IMR-90 (cell line): ENCODE results near the gene DCLRE1A. TPM values are rescaled to one million over a fixed set of nuclear protein-coding genes. Genes with fewer than 3 reads are reported as not detected.

Experiments used
- ATAC-seq: fragments of 200-7000 bp; cut with Tn5 transposase; 2 replicates; pipeline ENCODE4 v1.9.1; 2020; ENCODE audit warnings: low read depth, mild to moderate bottlenecking, moderate library complexity
- BruUV-seq: library from RNA; stranded (reverse); fragments of 400-500 nt; replicated peaks from 2 replicates; lab custom pipeline; 2021; lab: Mats Ljungman, UMichigan
- CTCF ChIA-PET: fragments of 300-600 bp; formaldehyde crosslinking; extraction: SDS; loops from one replicate; lab custom pipeline; 2021; ENCODE audit warnings: antibody characterized with exemption; lab: Yijun Ruan, JAX
- POLR2A ChIA-PET: fragments of 300-600 bp; sonication (Branson Sonifier 250); formaldehyde crosslinking; loops from one replicate; lab custom pipeline; 2022; ENCODE audit warnings: antibody characterized with exemption; ENCODE audit not compliant: unreplicated experiment; lab: Charles Lee
- DNase-seq: peaks from one replicate; pipeline ENCODE4 v3.0.0; 2013
- H2AFZ ChIP-seq: replicated peaks from 2 replicates; pipeline ENCODE3; 2013; ENCODE audit warnings: low read length, mild to moderate bottlenecking; ENCODE audit not compliant: poor library complexity
- H2AK5ac ChIP-seq: 2 replicates; pipeline ENCODE4 v1.6.1; 2013; ENCODE audit warnings: low read depth, low read length, inconsistent platforms
- H2AK9ac ChIP-seq: replicated peaks from 2 replicates; pipeline ENCODE3; 2013; ENCODE audit warnings: mild to moderate bottlenecking, low read depth, low read length, moderate library complexity; ENCODE audit not compliant: poor library complexity
- H2BK120ac ChIP-seq: 2 replicates; pipeline ENCODE4 v1.6.1; 2013; ENCODE audit warnings: low read depth, low read length, inconsistent platforms
- H2BK15ac ChIP-seq: 3 replicates; pipeline ENCODE4 v1.6.1; 2013; ENCODE audit warnings: low read depth, low read length, inconsistent platforms
- H2BK20ac ChIP-seq: 2 replicates; pipeline ENCODE4 v1.6.1; 2013; ENCODE audit warnings: low read depth, mild to moderate bottlenecking, inconsistent platforms, low read length, moderate library complexity
- H2BK5ac ChIP-seq: 2 replicates; pipeline ENCODE4 v1.6.1; 2013; ENCODE audit warnings: mild to moderate bottlenecking, low read depth, low read length, inconsistent platforms; ENCODE audit not compliant: poor library complexity, severe bottlenecking
- H3K14ac ChIP-seq: replicated peaks from 2 replicates; pipeline ENCODE4 v1.6.1; 2013; ENCODE audit warnings: low read depth, low read length, inconsistent platforms
- H3K18ac ChIP-seq: 2 replicates; pipeline ENCODE4 v1.6.1; 2013; ENCODE audit warnings: low read depth, low read length, control low read depth
- H3K23ac ChIP-seq: 2 replicates; pipeline ENCODE4 v1.6.1; 2013; ENCODE audit warnings: low read depth, low read length, inconsistent platforms
- H3K27ac ChIP-seq: 2 replicates; pipeline ENCODE4 v1.5.1; 2013; ENCODE audit warnings: mild to moderate bottlenecking, control low read depth, low read length; ENCODE audit not compliant: insufficient read depth
- H3K27me3 ChIP-seq: 2 replicates; pipeline ENCODE4 v1.6.1; 2013; ENCODE audit warnings: low read length; ENCODE audit not compliant: control insufficient read depth, insufficient read depth
- H3K36me3 ChIP-seq: 2 replicates; pipeline ENCODE4 v1.6.1; 2013; ENCODE audit warnings: low read length, mixed read lengths; ENCODE audit not compliant: control insufficient read depth, insufficient read depth
- H3K4ac ChIP-seq: 2 replicates; pipeline ENCODE4 v1.6.1; 2013; ENCODE audit warnings: low read depth, low read length, inconsistent platforms
- H3K4me1 ChIP-seq: 2 replicates; pipeline ENCODE4 v1.6.1; 2013; ENCODE audit warnings: low read length, mixed read lengths; ENCODE audit not compliant: control insufficient read depth, insufficient read depth
- H3K4me2 ChIP-seq: 2 replicates; pipeline ENCODE4 v1.6.1; 2013; ENCODE audit warnings: low read depth, mild to moderate bottlenecking, control low read depth, low read length, moderate library complexity
- H3K4me3 ChIP-seq: 2 replicates; pipeline ENCODE4 v1.5.1; 2013; ENCODE audit warnings: low read depth, mild to moderate bottlenecking, control low read depth, low read length, moderate library complexity; ENCODE audit not compliant: insufficient read depth
- H3K56ac ChIP-seq: 2 replicates; pipeline ENCODE4 v1.6.1; 2013; ENCODE audit warnings: low read length, inconsistent platforms; ENCODE audit not compliant: insufficient read depth; ENCODE audit errors: extremely low read depth
- H3K79me1 ChIP-seq, 2 experiments: 2 replicates each; pipeline ENCODE4 v1.6.1; 2013; ENCODE audit warnings: low read length in 2 of 2, inconsistent platforms in 1 of 2, low read depth in 1 of 2
- H3K9ac ChIP-seq: 2 replicates; pipeline ENCODE4 v1.6.1; 2013; ENCODE audit warnings: low read depth, low read length, control low read depth
- H3K9me1 ChIP-seq: 2 replicates; pipeline ENCODE4 v1.6.1; 2013; ENCODE audit warnings: low read length, inconsistent platforms; ENCODE audit not compliant: insufficient read depth
- H3K9me3 ChIP-seq: 2 replicates; pipeline ENCODE4 v1.6.1; 2013; ENCODE audit warnings: low read length; ENCODE audit not compliant: control insufficient read depth, insufficient read depth
- H4K20me1 ChIP-seq: 2 replicates; pipeline ENCODE4 v1.6.1; 2013; ENCODE audit warnings: low read length, inconsistent platforms; ENCODE audit not compliant: insufficient read depth
- H4K5ac ChIP-seq: 2 replicates; pipeline ENCODE4 v1.6.1; 2013; ENCODE audit warnings: mild to moderate bottlenecking, low read depth, low read length, control low read depth
- H4K8ac ChIP-seq, 2 experiments: 2 replicates each; pipeline ENCODE4 v1.6.1; 2013; ENCODE audit warnings: low read depth in 2 of 2, low read length in 2 of 2, control low read depth in 1 of 2, inconsistent platforms in 1 of 2
- H4K91ac ChIP-seq: 2 replicates; pipeline ENCODE4 v1.6.1; 2013; ENCODE audit warnings: low read depth, low read length, inconsistent platforms; ENCODE audit not compliant: insufficient read depth
- BHLHE40 ChIP-seq: fragments of 150-350 bp; IDR thresholded peaks from 2 replicates; pipeline ENCODE4 v1.6.1; 2016; ENCODE audit warnings: mild to moderate bottlenecking, low read depth, low read length
- CEBPB ChIP-seq: IDR thresholded peaks from 2 replicates; pipeline ENCODE4 v1.6.1; 2012; ENCODE audit warnings: low read depth, low read length, improper control_type of control experiment
- CHD1 ChIP-seq: IDR thresholded peaks from 2 replicates; pipeline ENCODE4 v1.6.1; 2012; ENCODE audit warnings: low read depth, low read length, improper control_type of control experiment
- ELK1 ChIP-seq: fragments of 150-350 bp; IDR thresholded peaks from 2 replicates; pipeline ENCODE4 v1.6.1; 2016; ENCODE audit warnings: low read depth, mild to moderate bottlenecking, low read length, moderate library complexity, borderline replicate concordance
- FOS ChIP-seq: fragments of 150-350 bp; IDR thresholded peaks from 2 replicates; pipeline ENCODE4 v1.6.1; 2016; ENCODE audit warnings: low read depth, low read length
- MAFK ChIP-seq: IDR thresholded peaks from 2 replicates; pipeline ENCODE4 v1.6.1; 2012; ENCODE audit warnings: low read depth, low read length, improper control_type of control experiment
- MXI1 ChIP-seq: IDR thresholded peaks from 2 replicates; pipeline ENCODE4 v1.6.1; 2012; ENCODE audit warnings: low read depth, mild to moderate bottlenecking, low read length, moderate library complexity, borderline replicate concordance
- NFE2L2 ChIP-seq: fragments of 150-350 bp; IDR thresholded peaks from 2 replicates; pipeline ENCODE4 v1.6.1; 2016; ENCODE audit warnings: low read depth, mild to moderate bottlenecking, low read length
- POLR2A ChIP-seq: IDR thresholded peaks from 2 replicates; pipeline ENCODE4 v1.6.1; 2012; ENCODE audit warnings: mild to moderate bottlenecking, low read depth, low read length
- RCOR1 ChIP-seq: IDR thresholded peaks from 2 replicates; pipeline ENCODE4 v1.6.1; 2012; ENCODE audit warnings: mild to moderate bottlenecking, low read length, improper control_type of control experiment; ENCODE audit not compliant: insufficient replicate concordance
- RFX5 ChIP-seq: IDR thresholded peaks from 2 replicates; pipeline ENCODE4 v1.8.0; 2012; ENCODE audit warnings: low read depth, mild to moderate bottlenecking, low read length, moderate library complexity
- SMC3 ChIP-seq: fragments of 150-350 bp; IDR thresholded peaks from 2 replicates; pipeline ENCODE4 v1.6.1; 2016; ENCODE audit warnings: low read depth, mild to moderate bottlenecking, antibody characterized with exemption, low read length, moderate library complexity
- WGBS, 2 experiments: methylation state at CpG; one replicate each; pipeline versions ENCODE4 v1.1.5 to v1.1.7; 2013; ENCODE audit warnings: missing lambda C conversion rate in 2 of 2; ENCODE audit not compliant: insufficient read length in 1 of 2; ENCODE audit errors: extremely low coverage in 2 of 2; 5-methylcytosine and 5-hydroxymethylcytosine counted together
- dilution Hi-C: fragments of 300-500 bp; cut with HindIII; formaldehyde crosslinking; loops from one replicate; pipeline ENCODE4 v1.14.3; 2018; ENCODE audit warnings: low sequenced_read_pairs; ENCODE audit not compliant: unreplicated experiment
- in situ Hi-C: fragments of 300-500 bp; cut with MboI; formaldehyde crosslinking; loops from 3 replicates; pipeline ENCODE4 v1.14.3; 2019; ENCODE audit warnings: low sequenced_read_pairs, inconsistent platforms, mixed read lengths
- intact Hi-C: fragments of 100-400 bp; cut with micrococcal nuclease; formaldehyde crosslinking; loops from 2 replicates; pipeline ENCODE4 v1.10.0; 2022
- polyA plus RNA-seq, 3 experiments: library from polyadenylated mRNA; depleted of rRNA; stranded (reverse); fragments of >200 nt; gene quantifications; 2 replicates each; pipeline ENCODE4 v1.2.3, GENCODE V29; 2012; ENCODE audit warnings: low replicate concordance in 1 of 3
- total RNA-seq: library from RNA; depleted of rRNA; stranded (reverse); fragments of >200 nt; gene quantifications from 2 replicates; pipeline ENCODE4 v1.2.3, GENCODE V29; 2012

Gene DCLRE1A
- total and polyA plus RNA-seq, 2 of the 4 experiments (the other 2 are of a cell fraction): 3.1 to 6.3 TPM

- Histone ChIP-seq H3K4ac (no peak overlapping the region), H4K5ac (no peak overlapping the region), H3K18ac (no peak overlapping the region), H2AK5ac (no peak overlapping the region), H4K8ac (no peak overlapping the region), H3K27me3 (peaks cover 7% of the 10 kb centered on the region), H3K9me3 (no peaks in the 10 kb centered on the region; the same call in 1 of the 2 replicates), H2AK9ac (no peak overlapping the region), H4K20me1 (no peaks in the 10 kb centered on the region), H2BK20ac (no peak overlapping the region), H4K91ac (no peak overlapping the region), H2BK5ac (no peak overlapping the region), H3K4me3 (no peak overlapping the region), H3K23ac (no peak overlapping the region), H3K9me1 (no peaks in the 10 kb centered on the region), H2BK15ac (no peak overlapping the region), H2BK120ac (no peak overlapping the region), H2AFZ (no peak overlapping the region), H3K4me1 (no peaks in the 10 kb centered on the region; the same call in 1 of the 2 replicates), H3K56ac (no peak overlapping the region), H3K27ac (no peak overlapping the region), H3K4me2 (no peak overlapping the region), H3K36me3 (no peaks in the 10 kb centered on the region), H3K79me1 (no peaks in the 10 kb centered on the region), H3K14ac (no peak overlapping the region), H3K9ac (no peak overlapping the region)
- no TSS peak for BruUV-seq
- in situ Hi-C loops: no loop called here
- ChIA-PET CTCF (interaction anchor here (0.6 kb wide), 1 partner anchor 82 kb away, joined by 5 read pairs; no protein-coding TSS in a partner anchor), POLR2A (no interaction called here)
- DNase-seq (no peak), ATAC-seq (no peak)
- WGBS, 2 experiments: no CpG with 5 or more reads among the region's 7 CpGs
- intact Hi-C loops: no loop called here
- dilution Hi-C loops: no loop called here
- TF ChIP-seq RFX5 (no peak), NFE2L2 (no peak), ELK1 (no peak), CHD1 (no peak), FOS (no peak), MXI1 (no peak), CEBPB (no peak), POLR2A (no peak), MAFK (no peak), SMC3 (no peak), RCOR1 (no peak), BHLHE40 (no peak)
Observed at GRCh38 chr10:113822174-113822573, 31.7 kb downstream of the DCLRE1A start.
